SK-MEL-5 (cell line): ENCODE measurements around the gene EHD4. TPM values are rescaled to one million over a fixed set of nuclear protein-coding genes. Genes with fewer than 3 reads are reported as not detected.
A peak's percentile ranks its signal among the peaks of the same experiment; 100 is the strongest.

Experiments used
- DNase-seq: peaks from one replicate; pipeline ENCODE4 v3.0.0-alpha.2; 2016; ENCODE audit warnings: low read depth, low spot score
- in situ Hi-C: cut with HindIII; loops from 2 replicates; pipeline ENCODE4 v1.10.0; 2016; ENCODE audit warnings: low sequenced_read_pairs, high pct_unique_total_duplicates, low pct_unique_long_range_greater_than_20kb
- polyA plus RNA-seq, 2 experiments: library from polyadenylated mRNA; depleted of rRNA; stranded (reverse); fragments of >200 nt; gene quantifications; 2 replicates each; pipeline ENCODE4 v1.2.3, GENCODE V29; 2015
- total RNA-seq: library from RNA; depleted of rRNA; stranded (reverse); fragments of >200 nt; shearing (Covaris generic); gene quantifications from 2 replicates; pipeline ENCODE4 v1.2.3, GENCODE V29; 2014; rRNA removed

Gene EHD4
- 4.9 and 5.7 TPM in 2 replicates for total RNA-seq
- polyA plus RNA-seq (2015; cell fraction: cytosol; rRNA removed) = 11.5 and 14.3 TPM in 2 replicates
- polyA plus RNA-seq (2015; cell fraction: nucleus; rRNA removed) = 1.7 and 2.2 TPM in 2 replicates

GRCh38 chr15:41972253-41973242 lies at the start of gene EHD4:
EHD4 (minus strand) TSS chr15:41972557; CDS start chr15:41972494, 63 bp downstream.
- in situ Hi-C loops = no loop called here

DNA sequence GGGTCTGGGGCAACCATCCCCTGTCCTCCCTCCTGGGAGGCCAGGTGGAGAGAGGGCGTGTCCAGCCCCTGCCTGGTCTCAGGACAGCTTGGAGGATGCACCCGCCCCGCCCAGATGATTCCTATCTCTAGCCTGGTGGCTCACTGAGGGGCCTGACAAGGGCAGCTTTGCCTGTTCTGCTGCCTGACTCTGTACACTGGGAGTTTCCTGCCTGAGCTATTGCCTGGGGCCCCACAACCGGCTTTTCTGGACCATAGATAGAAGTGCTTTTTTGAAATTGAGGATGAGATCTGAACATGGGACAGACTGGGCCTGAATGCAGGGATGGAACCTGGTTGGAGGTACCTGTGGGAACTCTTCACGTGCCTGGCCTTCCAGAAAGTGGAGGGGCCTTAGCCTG lies 49.2 kb upstream of the EHD4 start:
- in situ Hi-C loops = no loop called here
- DNase-seq = no peak

More at GRCh38 chr15:41972253-41973242, at the start of gene EHD4:
- DNase-seq = peak; percentile 100

DNA sequence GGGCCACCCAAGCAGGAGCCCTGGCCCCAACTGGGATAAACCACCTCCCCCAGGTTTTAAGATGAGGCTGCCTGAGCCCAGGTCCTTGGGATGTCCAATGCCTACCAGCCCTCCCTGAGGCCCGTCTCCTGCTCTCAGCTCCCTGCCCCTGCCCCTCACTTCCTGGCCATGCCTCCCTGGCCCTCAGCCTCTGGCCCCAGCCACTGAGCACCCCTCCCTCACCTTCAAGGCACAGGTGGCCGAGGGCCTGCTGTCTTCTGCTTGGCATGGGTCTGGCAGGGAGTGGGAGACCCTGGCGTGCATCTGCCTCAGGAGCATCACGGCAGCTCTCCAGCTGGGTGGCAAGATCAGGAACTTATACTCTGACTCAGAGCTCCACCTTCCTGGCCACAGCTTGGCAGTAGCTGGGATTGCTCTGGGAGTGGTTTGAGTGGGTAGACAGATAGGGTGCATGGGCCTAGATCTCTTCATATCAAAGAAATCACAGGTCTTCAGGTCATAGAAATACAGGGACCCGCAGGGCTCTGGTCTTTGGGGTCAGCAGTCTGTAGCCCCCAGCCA lies 48.4 kb upstream of the EHD4 start, which contains the start of gene PLA2G4E:
Gene PLA2G4E, minus strand, starts transcription at position 330 of the 561 bp plus-strand sequence. Its CDS starts 12 bp downstream, at position 318.
- in situ Hi-C loops = no loop called here
- DNase-seq = no peak

- DNase-seq = no peak
- in situ Hi-C loops = no loop called here
These were observed 46.2 kb upstream of the EHD4 start for GRCh38 chr15:42018306-42019224.

DNA sequence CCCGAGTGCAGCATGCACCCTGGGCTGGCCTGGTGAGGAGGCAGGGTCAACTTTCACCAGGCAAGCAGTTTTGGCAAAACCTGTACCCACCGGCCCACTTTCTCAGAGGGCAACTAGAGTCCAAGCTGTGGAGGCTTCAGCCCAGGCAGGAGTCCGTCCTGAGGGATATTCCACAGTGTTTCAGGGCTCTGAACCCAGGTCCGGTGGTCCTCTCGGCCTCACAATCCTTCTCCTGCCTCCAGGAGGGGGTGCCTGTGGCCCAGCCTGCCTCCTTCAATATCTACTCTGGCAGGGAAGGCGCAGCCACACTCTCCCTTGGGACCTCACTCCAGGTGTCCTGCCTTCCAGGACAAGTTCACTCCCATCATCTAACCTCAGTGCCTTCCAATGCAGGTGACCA lies 44.6 kb upstream of the EHD4 start:
- no peak for DNase-seq
- in situ Hi-C loops = no loop called here

DNA sequence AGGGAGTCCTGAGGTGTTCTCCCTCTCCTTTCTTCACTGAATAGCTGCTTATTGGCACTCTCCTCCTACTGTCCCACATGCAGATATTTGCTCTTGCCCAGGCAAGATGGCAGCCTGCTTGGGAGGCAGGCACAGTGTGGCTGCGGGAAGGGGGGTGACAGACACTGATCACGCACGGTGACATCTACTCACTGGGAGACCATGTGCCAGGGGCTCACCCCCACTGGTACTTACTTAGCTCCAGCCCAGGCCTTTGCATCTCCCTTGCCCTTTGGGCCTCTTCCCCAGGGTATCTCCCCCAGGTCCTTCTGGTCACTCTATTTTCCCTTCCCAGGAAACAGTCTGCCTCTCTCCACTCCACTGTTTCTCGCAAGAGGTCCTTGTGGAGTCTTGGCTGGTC lies 42.0 kb upstream of the EHD4 start:
- in situ Hi-C loops = no loop called here

GRCh38 chr15:42012928-42013482 lies 40.6 kb upstream of the EHD4 start:
- in situ Hi-C loops = no loop called here
- no peak for DNase-seq

More for the DNA sequence above, 42.0 kb upstream of the EHD4 start:
- DNase-seq = no peak

GRCh38 chr15:42012241-42012640 lies 39.9 kb upstream of the EHD4 start:
- in situ Hi-C loops = no loop called here
- DNase-seq = no peak

- in situ Hi-C loops = no loop called here
These were observed 38.7 kb upstream of the EHD4 start for GRCh38 chr15:42011074-42011473.

DNA sequence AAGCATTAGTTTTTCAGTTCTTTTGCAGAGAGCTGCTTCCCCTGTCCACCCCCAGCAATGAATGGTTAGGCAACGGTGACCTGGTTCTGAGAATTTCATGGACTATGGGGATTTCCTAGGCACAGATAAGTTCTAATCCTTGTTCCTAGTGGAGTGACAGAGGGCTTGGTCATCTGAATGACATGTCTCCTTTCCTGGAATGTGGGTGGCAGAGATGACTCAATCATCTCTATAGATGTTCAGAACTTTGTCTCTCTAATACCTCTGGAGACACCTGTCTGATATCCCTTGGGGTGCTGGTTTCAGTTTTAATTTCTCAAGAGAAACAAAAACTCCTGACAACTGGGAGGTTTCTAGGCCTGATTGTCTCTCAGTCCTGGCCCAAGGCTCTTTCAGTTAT lies 38.1 kb upstream of the EHD4 start:
- in situ Hi-C loops = no loop called here
- no peak for DNase-seq

More at GRCh38 chr15:42011074-42011473, 38.7 kb upstream of the EHD4 start:
- no peak for DNase-seq

GRCh38 chr15:42009474-42009873 lies 37.1 kb upstream of the EHD4 start:
- in situ Hi-C loops = no loop called here
- no peak for DNase-seq

GRCh38 chr15:42009022-42009421 lies 36.7 kb upstream of the EHD4 start:
- no peak for DNase-seq
- in situ Hi-C loops = no loop called here

DNA sequence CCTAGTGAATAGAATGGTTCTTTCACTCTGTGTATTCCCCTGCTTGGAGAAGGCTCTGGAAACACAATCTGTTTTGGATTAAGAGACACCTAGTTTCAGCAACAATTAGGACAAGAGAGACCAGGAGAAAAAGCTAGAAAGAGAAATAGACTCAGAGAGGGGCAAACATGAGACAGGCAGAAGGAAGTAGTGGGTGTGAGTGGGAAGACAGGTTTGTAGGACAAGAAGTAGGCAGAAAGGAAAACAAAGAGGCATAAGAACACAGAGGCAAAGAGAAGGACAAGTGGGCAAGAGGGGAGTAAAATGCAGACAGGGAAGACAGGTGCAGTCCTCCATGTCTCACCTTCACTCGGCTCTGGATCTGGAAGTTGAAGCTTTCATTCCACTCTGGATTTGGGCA lies 35.0 kb upstream of the EHD4 start:
- in situ Hi-C loops = no loop called here
- no peak for DNase-seq

GRCh38 chr15:42002333-42002732 lies 30.0 kb upstream of the EHD4 start:
- no peak for DNase-seq
- in situ Hi-C loops = no loop called here

GRCh38 chr15:42001236-42001635 lies 28.9 kb upstream of the EHD4 start:
- no peak for DNase-seq
- in situ Hi-C loops = no loop called here

DNA sequence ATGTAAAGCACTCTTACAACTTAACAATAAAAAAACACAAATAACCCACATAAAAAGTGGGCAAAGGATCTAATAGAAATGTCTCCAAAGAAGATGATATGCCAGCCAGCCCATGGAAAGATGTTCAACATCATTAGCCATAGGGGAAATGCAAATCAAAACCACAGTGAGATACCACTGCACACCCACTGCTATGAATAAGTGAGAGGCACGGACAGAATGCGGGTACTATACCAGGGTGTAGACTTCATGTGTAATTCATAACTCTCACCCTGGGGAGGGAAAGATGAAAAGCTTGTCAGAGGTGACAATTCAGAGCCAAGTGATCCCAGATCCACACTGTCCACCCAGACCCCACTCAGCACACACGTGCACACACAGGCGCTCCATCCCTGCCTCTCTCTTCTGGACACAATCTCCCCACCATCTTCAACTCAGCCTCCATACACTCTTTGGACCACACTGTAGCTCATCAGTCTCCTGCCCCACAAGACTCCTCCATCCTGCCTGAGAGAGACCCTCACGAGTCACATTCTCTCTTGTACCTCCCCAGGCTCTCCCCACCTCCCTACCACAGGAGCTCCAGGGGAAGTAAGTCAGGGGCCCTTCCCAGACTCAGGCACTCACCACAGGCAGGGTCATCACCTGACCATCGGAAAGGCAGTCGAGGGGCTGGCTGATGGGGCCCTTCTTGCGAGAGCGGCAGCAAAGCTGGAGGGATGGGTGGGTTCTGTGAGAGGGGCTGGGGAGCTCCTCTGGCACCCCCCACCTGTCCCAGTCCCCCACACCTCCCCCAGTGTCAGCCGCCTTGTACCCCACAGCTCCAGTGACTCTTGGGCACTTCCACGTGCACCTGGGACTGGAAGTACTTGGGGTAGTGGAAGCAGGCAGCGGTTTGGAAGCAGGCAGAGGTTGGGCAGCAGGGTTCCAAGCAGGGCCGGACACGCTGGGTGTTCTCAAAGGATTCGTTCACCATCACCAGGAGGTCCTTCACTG lies 27.2 kb upstream of the EHD4 start:
- in situ Hi-C loops = loop anchor here (5.0 kb wide), 1 partner anchor 43 kb away; no protein-coding TSS in a partner anchor
- no peak for DNase-seq
